HG03103 (cell line): Measurements from ENCODE around the gene PRICKLE4.

Experiments used
- ATAC-seq: cut with Tn5 transposase; IDR thresholded peaks from one replicate; pipeline ENCODE4 v1.9.1; 2021; ENCODE audit warnings: low read depth; ENCODE audit not compliant: unreplicated experiment

PRICKLE4 gene

DNA sequence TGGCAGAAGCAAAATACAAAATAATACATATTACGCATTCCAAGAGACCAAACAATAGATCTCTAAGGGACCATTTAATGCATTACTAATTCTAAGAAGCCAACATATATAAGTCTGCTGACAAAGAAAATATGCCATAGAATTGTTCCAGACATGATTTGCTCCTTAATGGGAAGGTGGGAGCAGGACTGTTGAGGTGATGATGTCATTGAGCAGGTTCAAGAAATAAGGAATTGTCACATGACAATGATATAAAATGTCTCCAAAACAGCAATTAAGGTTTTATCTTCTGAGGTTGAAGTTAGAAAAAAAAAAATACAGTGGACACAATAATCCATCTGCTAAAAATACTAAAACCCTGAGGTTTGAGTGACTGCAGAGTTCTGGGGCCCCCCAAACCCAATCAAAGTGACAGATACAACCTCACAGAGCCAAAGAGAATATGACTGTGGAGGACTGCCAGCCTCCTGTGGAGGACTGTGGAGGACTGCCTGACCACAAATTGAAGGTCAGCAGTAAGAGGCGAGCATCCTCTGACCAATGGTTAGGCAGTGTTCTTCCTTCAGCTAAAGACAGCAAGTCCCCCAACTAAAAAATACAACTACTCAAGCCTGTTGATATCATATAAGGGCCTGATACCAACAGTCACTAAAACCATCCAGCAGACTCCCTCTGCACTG is 45.9 kb downstream of the PRICKLE4 start:
- no peak for ATAC-seq

DNA sequence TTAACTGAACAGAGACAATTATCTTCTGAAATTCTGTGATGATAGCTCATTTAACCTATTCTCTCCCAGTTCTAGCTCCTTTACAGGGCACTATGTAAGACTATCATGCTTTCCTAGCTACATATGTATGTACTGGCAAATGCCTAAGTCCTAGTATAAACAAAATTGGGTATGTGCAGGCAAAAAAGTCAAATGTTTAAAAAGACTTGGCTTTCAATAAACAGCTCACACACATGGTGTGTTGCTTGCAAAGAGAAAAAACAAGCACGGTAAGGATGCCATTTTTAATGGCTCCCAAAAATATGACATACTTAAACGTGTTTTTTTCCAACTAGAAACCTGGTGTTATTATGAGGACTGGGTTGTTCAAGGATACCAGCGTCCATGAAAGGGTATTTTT is 51.7 kb downstream of the PRICKLE4 start:
- ATAC-seq: no peak

DNA sequence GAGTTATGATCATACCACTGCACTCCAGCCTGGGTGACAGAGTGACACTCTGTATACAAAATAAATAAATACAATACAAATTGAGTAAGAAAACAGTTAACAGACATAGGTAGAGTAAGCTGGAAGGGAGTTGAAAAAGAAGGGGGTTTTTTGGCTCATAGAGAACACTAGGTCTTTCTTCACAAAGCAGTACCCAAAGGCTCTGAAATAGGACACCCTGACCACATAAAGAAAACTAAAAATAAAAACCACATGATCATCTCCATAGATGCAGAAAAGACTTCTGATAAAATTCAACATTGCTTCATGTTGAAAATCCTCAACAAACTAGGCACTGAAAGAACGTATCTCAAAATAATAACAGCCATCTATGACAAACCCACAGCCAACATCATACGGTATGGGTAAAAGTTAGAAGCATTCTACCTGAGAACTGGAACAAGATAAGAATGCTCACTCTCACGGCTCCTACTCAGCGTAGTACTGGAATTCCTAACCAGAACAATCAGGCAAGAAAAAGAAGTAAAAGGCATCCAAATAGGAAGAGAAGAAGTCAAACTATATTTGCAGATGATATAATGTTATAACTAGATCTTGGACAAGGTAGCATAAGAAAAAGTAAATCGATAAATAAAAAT is 55.6 kb downstream of the PRICKLE4 start:
- ATAC-seq: no peak

DNA sequence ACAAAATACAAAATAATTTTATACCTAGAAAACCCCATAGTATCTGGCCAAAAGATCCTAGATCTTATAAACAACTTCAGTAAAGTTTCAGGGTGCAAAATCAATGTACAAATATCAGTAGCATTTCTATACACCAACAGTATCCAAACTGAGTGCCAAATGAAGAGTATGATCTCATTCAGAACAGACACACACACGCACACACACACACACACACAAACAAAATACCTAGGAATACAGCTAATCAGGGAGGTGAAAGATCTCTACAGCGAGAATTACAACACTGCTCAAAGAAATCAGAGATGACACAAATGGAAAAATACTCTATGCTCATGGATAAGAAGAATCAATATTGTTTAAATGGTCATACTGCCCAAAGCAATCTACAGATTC is 56.1 kb downstream of the PRICKLE4 start:
- no peak for ATAC-seq
